ENCODE measurements around the gene ZNF497. TPM values are rescaled to one million over a fixed set of nuclear protein-coding genes. Genes with fewer than 3 reads are reported as not detected.

The ZNF497 gene
- total RNA-seq, 1 donor: 0.86 TPM

- no peak for DNase-seq (ENCODE audit: low read depth)
- TF ChIP-seq CTCF (IDR thresholded peaks at IDR 0.05; ENCODE audit: insufficient read depth, low read depth, low read length): no peak
- H3K4me3 ChIP-seq (ENCODE audit: low read depth, low read length): no peak overlapping the region
Measured at GRCh38 chr19:58397533-58398037, 35.0 kb upstream of the ZNF497 start.

GRCh38 chr19:58396691-58397532 lies 34.4 kb upstream of the ZNF497 start:
- no peak for DNase-seq (ENCODE audit: low read depth)
- no peak for TF ChIP-seq CTCF (IDR thresholded peaks at IDR 0.05; ENCODE audit: insufficient read depth, low read depth, low read length)

GRCh38 chr19:58395979-58396627 lies 33.6 kb upstream of the ZNF497 start:
- no peak for TF ChIP-seq CTCF (IDR thresholded peaks at IDR 0.05; ENCODE audit: insufficient read depth, low read depth, low read length)
- H3K4me3 ChIP-seq (ENCODE audit: low read depth, low read length): no peak overlapping the region

More at GRCh38 chr19:58396691-58397532, 34.4 kb upstream of the ZNF497 start:
- H3K4me3 ChIP-seq (ENCODE audit: low read depth, low read length): no peak overlapping the region

GRCh38 chr19:58395220-58395978 lies 32.8 kb upstream of the ZNF497 start, which contains the start of gene RNF225:
TSS of gene RNF225 (plus strand) at chr19:58395656. CDS start at chr19:58396090, 434 bp downstream.
- no peak within 1 kb of the TSS for H3K4me3 ChIP-seq (ENCODE audit: low read depth, low read length)
- DNase-seq (ENCODE audit: low read depth): no peak
- no peak for TF ChIP-seq CTCF (IDR thresholded peaks at IDR 0.05; ENCODE audit: insufficient read depth, low read depth, low read length)

More at GRCh38 chr19:58395979-58396627, 33.6 kb upstream of the ZNF497 start:
- DNase-seq (ENCODE audit: low read depth): no peak

- no peak for TF ChIP-seq CTCF (IDR thresholded peaks at IDR 0.05; ENCODE audit: insufficient read depth, low read depth, low read length)
- H3K4me3 ChIP-seq (ENCODE audit: low read depth, low read length): no peak overlapping the region
- DNase-seq (ENCODE audit: low read depth): no peak
Measured at GRCh38 chr19:58394821-58395219, 32.3 kb upstream of the ZNF497 start.

GRCh38 chr19:58393725-58394033 lies 31.1 kb upstream of the ZNF497 start:
- TF ChIP-seq CTCF (IDR thresholded peaks at IDR 0.05; ENCODE audit: insufficient read depth, low read depth, low read length): no peak
- H3K4me3 ChIP-seq (ENCODE audit: low read depth, low read length): no peak overlapping the region
- no peak for DNase-seq (ENCODE audit: low read depth)

Measured in fibroblast of villous mesenchyme (primary cell).